Measurements from ENCODE around the gene ADIG. TPM values are rescaled to one million over a fixed set of nuclear protein-coding genes. Genes with fewer than 3 reads are reported as not detected.

ADIG gene
- total RNA-seq, 2 donors from 2014 or later, result not detected

DNA sequence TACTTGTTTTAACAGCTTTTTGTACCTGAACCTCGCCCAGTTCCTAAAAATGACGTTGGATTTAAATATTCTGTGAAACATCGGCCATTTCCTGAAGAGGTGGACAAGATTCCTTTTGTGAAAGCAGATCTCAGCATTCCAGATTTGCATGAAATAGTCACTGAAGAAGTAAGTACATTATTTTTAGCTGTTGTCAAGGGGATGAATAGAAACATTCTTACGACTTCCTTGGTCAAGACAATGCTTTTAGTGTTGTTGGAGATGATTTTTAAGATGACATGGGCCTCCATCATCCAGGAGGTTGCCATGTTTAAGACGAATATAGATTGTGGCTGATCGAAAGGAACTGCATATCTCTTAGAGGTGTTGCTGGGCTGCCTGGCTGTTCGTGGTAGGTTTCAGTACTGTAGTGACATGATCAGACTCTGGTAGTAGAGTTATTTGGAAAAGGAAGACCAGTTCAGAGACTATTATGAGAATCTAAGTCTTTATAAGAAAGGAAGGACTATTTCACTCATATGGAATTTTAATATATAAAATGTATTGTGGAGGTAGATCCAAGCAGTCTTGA, 29.9 kb upstream of the ADIG start:
- Histone ChIP-seq H3K27ac (no peak overlapping the region), H3K36me3 (peaks cover 58% of the 10 kb centered on the region), H3K9me3 (no peaks in the 10 kb centered on the region), H3K27me3 (replicated peaks; ENCODE audit: insufficient read depth) (no peaks in the 10 kb centered on the region), H3K4me1 (ENCODE audit: control insufficient read depth in 1 of 2, low read depth in 2 of 2) (no peaks in the 10 kb centered on the region), H3K4me3 (no peak overlapping the region)
- ATAC-seq (ENCODE audit: insufficient number of reproducible peaks, low FRiP score, low read depth) (no peak), DNase-seq (ENCODE audit: low spot score) (no peak)
- TF ChIP-seq, protein P1, sequence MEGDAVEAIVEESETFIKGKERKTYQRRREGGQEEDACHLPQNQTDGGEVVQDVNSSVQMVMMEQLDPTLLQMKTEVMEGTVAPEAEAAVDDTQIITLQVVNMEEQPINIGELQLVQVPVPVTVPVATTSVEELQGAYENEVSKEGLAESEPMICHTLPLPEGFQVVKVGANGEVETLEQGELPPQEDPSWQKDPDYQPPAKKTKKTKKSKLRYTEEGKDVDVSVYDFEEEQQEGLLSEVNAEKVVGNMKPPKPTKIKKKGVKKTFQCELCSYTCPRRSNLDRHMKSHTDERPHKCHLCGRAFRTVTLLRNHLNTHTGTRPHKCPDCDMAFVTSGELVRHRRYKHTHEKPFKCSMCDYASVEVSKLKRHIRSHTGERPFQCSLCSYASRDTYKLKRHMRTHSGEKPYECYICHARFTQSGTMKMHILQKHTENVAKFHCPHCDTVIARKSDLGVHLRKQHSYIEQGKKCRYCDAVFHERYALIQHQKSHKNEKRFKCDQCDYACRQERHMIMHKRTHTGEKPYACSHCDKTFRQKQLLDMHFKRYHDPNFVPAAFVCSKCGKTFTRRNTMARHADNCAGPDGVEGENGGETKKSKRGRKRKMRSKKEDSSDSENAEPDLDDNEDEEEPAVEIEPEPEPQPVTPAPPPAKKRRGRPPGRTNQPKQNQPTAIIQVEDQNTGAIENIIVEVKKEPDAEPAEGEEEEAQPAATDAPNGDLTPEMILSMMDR (IDR thresholded peaks at IDR 0.05), result no peak

DNA sequence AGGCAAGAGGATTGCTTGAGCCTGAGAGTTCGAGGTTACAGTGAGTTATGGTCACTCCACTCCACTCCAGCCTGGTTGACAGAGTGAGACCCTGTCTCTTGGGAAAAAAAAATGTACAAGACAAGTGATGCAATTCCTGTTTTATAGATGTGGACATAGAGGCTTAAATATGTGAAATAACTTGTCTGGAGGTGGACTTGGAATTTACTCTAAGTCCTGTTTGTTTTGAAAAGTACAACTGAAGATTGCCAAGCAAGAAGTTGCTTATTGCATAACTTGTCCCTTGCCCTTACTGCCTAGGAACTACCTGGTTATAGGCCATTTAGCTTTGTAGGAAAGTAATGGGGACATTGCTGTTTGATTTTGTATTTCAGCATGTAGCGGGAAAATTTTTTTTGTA, 26.0 kb upstream of the ADIG start:
- TF ChIP-seq, protein P1 (IDR thresholded peaks at IDR 0.05), result no peak
- no peak for DNase-seq (ENCODE audit: low spot score)
- no peaks in the 10 kb centered on the region for H3K4me1 ChIP-seq (ENCODE audit: control insufficient read depth in 1 of 2, low read depth in 2 of 2)
- H3K27ac ChIP-seq, result no peak overlapping the region
- no peaks in the 10 kb centered on the region for H3K27me3 ChIP-seq (replicated peaks; ENCODE audit: insufficient read depth)
- peaks cover 49% of the 10 kb centered on the region for H3K36me3 ChIP-seq
- ATAC-seq (ENCODE audit: insufficient number of reproducible peaks, low FRiP score, low read depth), result no peak
- H3K4me3 ChIP-seq, result no peak overlapping the region
- no peaks in the 10 kb centered on the region for H3K9me3 ChIP-seq

DNA sequence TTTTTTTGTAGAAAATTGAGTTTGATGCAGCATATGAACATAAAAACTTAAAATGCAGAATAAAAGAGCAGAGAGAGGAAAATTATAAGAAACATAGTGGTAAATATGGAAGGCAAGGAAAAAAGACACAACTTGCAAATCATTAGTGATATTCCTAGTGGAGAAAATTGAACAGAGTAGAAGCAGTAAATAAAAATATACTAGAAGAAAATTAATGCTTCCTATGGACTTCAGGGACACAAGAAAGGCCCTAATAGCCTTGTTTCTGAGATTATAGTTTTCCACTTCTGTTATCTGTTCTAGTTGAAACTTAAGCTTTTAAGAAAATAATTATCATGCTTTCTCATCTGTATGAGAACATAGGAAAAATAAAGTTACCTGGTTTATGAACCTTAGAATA, 25.6 kb upstream of the ADIG start:
- DNase-seq (ENCODE audit: low spot score), result no peak
- no peak overlapping the region for H3K27ac ChIP-seq
- no peaks in the 10 kb centered on the region for H3K4me1 ChIP-seq (ENCODE audit: control insufficient read depth in 1 of 2, low read depth in 2 of 2)
- no peak overlapping the region for H3K4me3 ChIP-seq
- ATAC-seq (ENCODE audit: insufficient number of reproducible peaks, low FRiP score, low read depth), result no peak
- H3K36me3 ChIP-seq, result peaks cover 49% of the 10 kb centered on the region
- TF ChIP-seq, protein P1 (IDR thresholded peaks at IDR 0.05), result no peak
- no peaks in the 10 kb centered on the region for H3K9me3 ChIP-seq
- no peaks in the 10 kb centered on the region for H3K27me3 ChIP-seq (replicated peaks; ENCODE audit: insufficient read depth)

DNA sequence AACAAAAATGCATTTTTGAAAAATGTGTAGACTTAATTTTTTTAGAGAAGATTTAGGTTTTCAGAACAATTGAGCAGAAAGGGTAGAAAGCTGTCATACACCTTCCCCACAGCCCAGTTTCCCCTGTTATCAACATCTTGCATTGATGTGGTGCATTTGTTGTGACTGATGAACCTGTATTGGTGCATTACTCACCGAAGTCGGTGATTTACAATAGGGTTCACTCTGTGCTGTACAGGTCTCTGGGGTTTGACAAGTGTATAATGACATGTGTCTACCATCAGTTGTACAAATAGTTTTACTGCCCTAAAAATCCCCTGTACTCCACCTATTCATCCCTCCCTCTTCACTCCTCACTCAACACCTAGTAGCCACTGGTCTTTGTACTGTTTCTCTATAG, 23.8 kb upstream of the ADIG start:
- TF ChIP-seq, protein P1 (IDR thresholded peaks at IDR 0.05), result no peak
- DNase-seq (ENCODE audit: low spot score) (no peak), ATAC-seq (ENCODE audit: insufficient number of reproducible peaks, low FRiP score, low read depth) (no peak)
- Histone ChIP-seq H3K4me3 (no peak overlapping the region), H3K4me1 (ENCODE audit: control insufficient read depth in 1 of 2, low read depth in 2 of 2) (no peaks in the 10 kb centered on the region), H3K36me3 (peaks cover 37% of the 10 kb centered on the region), H3K9me3 (no peaks in the 10 kb centered on the region), H3K27ac (no peak overlapping the region), H3K27me3 (replicated peaks; ENCODE audit: insufficient read depth) (no peaks in the 10 kb centered on the region)

DNA sequence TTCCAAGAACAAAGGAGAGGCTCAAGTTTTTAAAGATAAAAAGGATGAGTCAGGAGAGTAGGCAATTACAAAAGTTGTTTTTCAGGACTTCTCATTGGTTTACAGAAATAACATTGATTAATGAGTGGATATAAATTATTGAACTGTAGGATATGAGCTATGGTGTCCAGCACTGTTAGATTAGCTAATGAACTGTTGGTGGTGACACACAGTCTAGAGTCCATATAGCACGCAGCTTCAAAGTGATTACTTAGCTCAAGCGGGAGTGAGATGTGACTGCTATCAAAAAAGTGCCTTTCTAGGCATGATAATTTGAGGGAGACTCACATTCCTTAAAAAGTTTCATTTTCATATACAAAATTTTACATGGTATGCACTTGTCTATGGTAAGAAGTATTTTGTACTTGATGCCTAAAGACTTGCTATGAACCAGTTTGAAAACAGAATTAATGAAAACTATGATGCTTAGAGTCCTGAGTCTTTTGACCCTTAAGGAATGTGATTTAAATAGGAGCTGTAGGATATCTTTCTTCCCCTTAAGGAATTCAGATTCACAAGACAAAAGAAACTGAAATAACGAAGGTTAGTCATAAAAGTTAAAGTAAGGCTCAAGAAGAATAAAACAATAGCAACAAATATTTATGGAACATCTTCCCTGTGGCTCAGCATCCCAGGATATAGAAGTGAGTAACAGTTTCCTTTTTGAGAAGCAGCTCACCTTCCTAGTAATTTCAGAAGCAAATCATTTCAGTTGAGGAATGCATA, 22.2 kb upstream of the ADIG start:
- no peak for ATAC-seq (ENCODE audit: insufficient number of reproducible peaks, low FRiP score, low read depth)
- H3K27me3 ChIP-seq (replicated peaks; ENCODE audit: insufficient read depth), result no peaks in the 10 kb centered on the region
- TF ChIP-seq, protein P1 (IDR thresholded peaks at IDR 0.05), result no peak
- H3K9me3 ChIP-seq, result no peaks in the 10 kb centered on the region
- H3K4me1 ChIP-seq (ENCODE audit: control insufficient read depth in 1 of 2, low read depth in 2 of 2), result no peaks in the 10 kb centered on the region
- H3K4me3 ChIP-seq, result no peak overlapping the region
- no peak overlapping the region for H3K27ac ChIP-seq
- H3K36me3 ChIP-seq, result peaks cover 22% of the 10 kb centered on the region
- no peak for DNase-seq (ENCODE audit: low spot score)

Data from thoracic aorta (tissue), 2 donors.